D341Med (cell line): Measurements from ENCODE around the gene ZNF385B.

ENCODE experiments used
- DNase-seq: peaks from one replicate; pipeline ENCODE4 v3.0.0; 2012; ENCODE audit warnings: low spot score

Gene ZNF385B

DNA sequence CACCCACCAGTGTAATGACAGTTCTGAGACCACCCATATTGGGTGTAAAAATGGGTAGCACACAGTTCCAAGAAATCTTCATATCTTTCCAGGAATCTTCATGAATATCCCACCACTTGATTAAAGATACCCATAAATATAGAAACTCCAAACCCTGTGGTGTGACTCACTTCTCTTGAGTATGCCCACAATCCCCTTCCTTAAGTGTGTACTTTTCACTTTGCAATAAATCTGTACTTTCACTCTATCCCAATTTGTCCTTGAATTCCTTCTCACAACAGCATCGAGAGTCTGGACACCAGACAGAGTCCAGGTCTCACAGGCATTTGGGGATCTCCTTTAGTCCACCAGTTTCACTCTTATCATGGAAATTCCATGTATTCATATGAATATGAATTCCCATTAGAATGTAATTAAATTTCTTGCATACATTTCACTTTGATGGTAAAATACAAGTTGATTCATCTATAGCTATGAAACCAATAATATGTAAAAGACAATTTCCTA is 309.8 kb downstream of the ZNF385B start:
- no peak for DNase-seq

DNA sequence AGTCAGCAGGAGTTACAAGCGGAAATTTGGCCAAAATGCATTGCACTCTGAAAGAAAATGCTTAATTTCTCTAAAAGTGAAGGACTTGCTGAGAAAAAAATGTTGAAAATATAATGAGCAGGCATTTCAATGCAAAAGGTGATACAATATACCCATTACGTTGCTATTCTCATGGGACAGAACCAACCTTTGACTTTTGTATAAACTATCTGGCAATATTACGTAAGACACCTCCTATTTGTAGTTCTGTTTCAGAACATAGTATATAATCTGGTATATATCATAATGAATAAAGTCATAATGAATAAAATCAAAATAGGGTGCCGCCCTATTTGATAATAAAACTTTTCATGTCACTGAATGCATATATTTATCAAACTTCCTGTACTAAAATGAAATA is 310.6 kb downstream of the ZNF385B start:
- no peak for DNase-seq

DNA sequence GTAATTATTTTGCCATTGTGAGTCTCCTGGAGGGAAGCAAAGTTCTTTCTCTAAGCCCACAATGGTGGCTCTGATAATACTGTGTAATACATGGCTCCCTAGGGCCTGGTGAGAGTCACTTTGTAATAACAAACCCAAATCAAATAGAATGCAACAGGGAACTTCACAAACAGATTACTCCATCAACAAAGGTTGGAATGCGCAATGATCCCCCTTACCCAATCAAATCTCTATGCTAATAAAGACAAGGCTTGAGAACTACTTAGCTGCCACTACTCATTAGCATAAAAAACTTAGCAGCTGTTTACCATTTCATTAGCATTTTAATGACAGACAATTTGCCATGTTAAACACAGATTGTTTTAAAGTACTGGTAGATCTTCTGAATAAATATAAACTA is 311.2 kb downstream of the ZNF385B start:
- no peak for DNase-seq

DNA sequence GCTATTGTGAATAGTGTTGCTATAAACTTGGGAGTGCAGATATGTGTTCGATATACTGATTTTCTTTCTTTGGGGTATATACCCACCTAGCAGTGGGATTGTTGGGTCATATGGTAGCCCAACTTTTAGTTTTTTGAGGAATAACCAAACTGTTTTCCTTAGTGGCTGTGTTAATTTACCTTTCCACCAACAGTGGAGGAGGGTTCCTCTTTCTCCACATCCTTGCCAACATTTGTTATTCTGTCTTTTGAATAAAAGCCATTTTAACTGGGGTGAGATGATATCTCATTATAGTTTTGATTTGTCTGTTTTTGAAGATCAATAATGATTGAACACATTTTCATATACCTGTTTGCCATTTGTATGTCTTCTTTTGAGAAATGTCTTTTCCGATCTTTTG is 314.8 kb downstream of the ZNF385B start:
- no peak for DNase-seq

DNA sequence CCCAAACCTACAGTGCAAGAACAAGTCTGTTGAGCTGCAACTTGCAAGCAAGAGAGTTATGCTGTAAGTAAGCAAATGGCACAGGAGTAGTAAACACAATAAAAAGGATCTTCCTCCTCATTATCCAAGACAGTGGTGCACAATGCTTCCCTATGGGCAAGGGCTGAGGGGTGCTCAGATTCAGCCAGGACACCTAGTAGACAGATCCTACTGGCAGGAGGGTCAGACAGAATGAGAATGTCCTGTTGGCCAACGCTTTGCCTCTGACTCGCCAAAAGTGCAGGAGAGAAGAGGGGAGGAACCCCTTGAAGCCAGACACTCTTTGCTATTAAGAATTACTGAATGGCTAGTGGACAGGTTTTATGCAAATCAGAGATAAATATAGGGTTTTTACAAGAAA is 316.4 kb downstream of the ZNF385B start:
- DNase-seq, result no peak

DNA sequence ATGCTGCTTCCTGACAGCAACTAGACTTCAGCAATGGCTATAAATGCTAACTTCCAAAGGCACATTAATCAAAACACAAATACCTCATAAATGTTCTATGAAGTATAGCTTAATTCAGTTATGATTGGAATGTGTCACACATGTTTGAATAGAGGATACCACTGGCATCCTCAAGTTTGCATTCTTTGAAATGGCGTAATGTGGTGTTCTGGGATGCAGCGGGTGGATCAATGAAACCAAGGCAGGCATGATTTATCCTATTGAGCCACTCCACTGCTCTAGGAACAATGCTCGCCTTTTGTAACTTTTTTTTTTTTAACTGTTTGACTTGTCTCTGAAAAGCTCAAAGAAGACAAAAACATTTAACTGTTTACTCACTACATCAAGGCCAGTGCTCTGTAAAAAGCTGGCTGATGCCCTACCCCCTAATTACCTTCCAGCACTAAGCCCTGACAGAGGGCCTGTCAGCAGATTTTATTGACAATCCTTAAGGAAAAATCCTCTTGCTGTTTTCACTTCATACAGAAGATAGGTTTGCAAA is 318.0 kb downstream of the ZNF385B start:
- no peak for DNase-seq

DNA sequence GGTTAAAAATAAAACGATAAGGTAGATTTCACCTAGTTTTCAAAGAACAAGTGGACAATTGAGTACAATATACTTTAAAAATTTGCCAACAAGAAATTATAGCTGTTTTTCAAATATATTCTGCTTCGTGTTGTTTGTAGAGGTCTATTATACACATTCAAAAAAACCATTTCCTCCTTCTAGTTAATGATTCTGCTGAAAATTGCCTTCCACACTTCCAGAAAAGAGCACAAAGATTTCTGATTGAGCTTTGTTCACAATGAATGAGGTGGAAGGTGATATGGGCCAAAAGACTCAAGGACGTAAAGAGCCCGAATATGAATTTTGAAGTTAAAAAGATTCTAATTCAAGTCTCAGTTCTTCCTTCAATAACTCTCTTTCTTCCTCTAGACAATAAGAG is 319.8 kb downstream of the ZNF385B start:
- no peak for DNase-seq

DNA sequence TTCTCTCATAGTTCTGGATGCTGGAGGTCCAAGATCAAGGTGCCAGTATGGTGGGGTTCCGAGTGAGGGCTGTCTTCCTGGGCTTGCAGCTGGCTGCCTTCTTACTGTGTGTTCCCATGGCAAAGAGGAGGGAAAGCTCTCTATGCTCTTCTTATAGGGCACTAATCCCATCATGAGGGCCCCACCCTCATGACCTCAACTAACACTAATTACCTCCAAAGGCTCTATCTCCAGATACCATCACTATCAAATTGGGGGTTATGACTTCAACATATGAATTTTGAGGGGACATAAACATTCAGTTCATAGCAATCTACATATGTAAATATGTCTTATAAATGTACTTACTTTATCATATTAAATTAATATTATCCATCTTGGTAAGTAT is 322.3 kb downstream of the ZNF385B start:
- no peak for DNase-seq

DNA sequence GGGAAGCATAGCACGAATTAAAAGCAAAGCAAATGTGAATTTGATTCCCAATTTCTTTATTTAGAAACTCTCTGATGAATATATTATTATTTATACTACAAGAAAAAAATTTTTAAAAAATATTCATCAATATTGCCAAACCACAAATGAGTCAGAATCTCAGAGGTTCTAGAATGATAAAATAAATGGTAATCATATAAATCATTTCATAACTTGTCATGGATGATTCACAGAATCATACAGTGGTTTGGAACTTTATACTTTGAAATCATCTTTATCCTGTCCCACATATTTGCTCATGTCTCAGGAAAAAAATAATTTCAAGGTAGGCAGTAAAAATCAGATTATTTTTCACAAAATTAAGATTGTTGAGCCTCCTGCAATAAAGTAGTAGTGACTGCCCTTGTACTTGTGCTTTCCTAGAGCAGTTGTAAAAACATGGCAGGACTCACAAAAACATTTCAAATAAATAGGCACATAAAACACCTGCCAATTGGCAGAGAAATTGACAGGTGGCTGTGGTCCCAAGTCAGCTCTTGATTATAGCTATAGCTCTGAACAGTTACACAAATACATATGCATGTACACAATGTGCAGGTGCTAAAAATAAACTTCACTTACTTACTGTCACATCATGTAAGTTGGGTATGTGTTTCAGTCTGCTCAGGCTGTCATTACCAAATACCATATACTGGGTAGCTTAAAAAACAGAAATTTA is 322.8 kb downstream of the ZNF385B start:
- no peak for DNase-seq

DNA sequence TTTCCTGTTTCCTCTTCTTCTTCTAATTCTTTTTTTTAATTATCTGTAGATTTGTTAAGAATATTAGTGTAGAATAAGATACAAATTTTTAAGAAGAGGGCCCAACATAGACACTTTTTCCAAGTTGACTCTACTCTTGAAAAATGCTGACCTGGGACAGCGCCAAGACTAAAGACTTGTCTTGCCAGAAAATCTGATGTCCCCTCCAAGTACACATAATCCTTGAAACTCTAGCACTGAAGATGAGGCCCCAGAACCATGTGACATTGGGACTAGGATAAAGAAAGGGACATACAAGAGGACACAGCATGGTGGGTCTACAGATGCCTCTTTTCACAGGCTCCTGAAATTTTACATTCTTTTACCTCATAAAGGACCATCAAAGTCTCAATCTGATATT is 325.2 kb downstream of the ZNF385B start:
- DNase-seq, result no peak

DNA sequence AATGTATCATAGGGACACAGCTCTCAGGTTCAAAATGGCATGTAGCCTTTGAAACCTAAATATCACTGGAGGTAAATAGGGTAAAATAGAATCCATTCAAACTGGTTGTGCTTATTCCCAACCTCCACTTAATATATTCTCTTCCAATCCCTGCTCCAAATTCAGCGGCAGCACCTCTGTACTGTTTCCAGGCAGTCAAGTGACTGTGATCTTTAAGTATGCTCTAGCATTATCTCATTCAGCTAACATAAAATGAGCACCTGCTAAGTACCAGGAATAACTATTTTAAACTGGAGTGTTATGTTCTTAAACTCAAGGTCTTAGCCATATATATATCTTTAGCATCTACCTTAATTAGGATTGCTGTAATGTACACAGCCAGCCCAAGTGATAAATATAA is 327.5 kb downstream of the ZNF385B start:
- DNase-seq, result no peak

DNA sequence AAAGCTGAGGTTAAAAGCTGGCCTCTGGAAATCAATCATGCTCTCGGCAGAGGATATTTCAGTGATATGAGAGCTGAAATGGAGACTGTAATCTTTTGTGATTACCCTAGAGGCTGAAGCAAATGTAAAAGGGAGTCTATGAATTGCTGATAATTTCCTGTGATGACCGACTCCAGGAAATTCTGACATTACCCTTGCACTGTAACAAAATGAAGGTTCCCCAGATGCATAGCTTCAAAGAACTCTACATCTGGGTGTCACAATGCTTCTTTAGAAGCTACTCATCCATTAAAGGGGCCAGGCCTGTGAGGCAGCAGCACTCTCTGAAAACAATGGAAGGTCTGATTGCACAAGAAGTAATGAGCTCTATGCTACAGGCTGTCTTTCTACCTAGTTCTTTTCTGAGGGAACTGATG is 328.5 kb downstream of the ZNF385B start:
- DNase-seq, result no peak

DNA sequence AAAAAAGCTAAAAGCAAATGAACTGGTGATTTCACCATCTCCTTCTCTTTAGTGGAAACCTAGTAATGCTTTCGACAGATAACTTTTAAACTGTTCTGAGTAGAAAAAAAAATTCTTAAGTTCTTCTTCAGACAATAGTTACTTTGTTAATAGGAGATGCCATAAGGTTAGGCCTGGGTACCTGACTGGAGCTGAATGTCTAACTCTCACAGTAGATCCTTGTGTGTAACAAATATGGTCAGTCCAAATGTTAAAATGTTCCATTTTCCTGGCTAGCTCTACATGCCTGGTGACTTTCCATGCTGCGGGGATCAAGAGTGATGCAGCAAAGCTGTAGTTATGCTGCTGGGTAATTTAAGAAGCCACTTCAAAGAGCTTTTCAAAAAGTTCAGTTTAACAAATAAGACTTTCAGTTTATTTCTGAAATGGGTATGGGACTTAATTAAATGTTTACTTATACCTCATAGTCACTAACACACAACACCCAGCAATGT is 332.8 kb downstream of the ZNF385B start:
- DNase-seq, result no peak

DNA sequence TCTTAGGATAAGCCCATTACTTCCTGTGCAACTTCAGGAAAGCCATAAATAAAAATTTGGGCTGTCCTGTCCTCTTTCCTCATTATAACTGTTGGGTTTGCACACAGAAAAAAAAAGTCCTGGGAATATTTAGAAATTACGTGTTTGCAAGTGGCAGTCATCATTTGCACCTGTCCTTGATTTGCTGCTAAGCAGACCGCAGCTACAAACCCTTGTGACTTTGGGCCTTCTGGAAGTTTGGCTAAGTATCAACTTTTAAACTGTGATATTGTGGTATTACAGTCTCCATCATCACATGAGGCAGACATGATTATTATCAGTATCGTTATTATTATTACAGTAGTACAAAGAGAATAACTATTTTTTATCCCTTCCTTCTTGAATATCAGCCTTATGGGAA is 336.1 kb downstream of the ZNF385B start:
- DNase-seq, result no peak

DNA sequence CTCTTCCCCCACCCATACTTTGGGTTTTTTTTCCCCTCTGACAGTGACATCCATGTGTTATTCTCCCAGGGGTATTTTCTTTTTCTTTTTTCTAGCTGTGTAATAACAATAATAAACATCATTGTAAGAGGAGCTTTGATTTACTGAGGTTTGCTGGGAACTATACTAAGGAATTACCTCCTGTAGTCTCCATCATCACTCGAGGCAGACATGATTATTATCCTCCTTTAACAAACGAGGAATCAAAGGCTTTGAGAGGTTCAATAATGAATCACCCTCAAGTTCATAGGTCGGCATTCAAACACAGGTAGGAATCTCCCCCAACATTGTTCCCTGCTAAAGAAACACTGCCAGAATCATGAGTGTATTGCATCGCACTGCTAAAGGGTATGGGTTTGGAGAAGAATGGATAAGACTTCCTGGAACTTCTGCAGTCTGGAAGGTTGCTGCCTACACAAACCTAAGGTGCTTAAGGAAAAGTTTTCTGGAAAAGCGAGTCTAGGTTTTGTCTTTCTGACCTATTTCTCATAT is 336.5 kb downstream of the ZNF385B start:
- no peak for DNase-seq

DNA sequence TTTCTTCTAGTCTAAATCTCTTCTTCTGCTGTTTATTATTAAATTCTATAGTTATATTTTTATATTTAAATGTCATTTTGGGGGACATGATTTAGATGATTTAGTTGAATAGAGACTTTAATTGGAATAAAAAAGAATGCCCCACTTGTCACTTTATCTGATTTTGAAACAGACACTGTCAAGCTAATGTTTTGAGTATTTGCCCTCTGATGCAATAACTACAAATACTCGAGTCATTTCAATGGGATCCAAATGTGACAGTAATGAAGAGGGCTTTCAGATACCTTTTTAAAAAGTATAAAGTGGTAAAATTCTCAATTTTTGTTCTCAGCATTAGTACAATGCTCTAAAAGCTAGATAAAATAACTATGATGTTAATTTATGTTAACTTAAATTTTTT is 339.5 kb downstream of the ZNF385B start:
- DNase-seq, result no peak

DNA sequence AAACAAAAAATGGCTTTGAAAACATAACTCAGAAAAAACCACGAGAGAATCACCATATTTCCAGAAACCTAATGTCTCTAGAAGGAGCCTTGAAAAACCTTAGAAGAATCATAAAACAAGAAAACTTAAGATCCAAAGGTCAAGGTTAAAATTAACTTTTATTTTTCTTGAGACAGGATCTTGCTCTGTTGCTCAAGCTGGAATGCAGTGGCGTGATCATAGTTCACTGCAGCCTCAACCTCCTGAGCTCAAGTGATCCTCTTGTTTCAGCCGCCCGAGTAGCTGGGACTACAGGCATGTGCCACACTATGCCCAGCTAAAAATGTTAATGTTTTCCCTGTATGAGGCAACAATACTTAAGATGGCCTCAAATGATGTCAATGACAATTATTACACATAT is 342.6 kb downstream of the ZNF385B start:
- DNase-seq, result no peak

DNA sequence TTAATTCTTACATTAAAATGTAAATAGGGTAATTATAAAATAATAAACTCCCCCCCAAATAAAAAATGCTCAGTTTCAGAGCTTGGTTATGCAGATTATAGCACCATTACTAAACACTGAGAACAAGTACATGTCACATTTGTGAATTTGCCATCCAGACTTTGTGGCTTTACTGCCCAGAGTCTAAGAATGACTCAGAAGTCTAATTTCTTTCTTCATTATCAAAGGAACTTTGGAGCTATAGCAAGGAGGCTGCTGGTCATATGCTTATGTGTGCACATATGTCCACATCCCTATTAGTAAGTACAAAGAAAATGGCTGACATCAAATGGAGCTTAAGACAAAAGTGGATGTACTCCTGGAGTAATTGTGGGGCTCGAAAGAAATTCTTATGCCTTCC is 348.2 kb downstream of the ZNF385B start:
- no peak for DNase-seq

DNA sequence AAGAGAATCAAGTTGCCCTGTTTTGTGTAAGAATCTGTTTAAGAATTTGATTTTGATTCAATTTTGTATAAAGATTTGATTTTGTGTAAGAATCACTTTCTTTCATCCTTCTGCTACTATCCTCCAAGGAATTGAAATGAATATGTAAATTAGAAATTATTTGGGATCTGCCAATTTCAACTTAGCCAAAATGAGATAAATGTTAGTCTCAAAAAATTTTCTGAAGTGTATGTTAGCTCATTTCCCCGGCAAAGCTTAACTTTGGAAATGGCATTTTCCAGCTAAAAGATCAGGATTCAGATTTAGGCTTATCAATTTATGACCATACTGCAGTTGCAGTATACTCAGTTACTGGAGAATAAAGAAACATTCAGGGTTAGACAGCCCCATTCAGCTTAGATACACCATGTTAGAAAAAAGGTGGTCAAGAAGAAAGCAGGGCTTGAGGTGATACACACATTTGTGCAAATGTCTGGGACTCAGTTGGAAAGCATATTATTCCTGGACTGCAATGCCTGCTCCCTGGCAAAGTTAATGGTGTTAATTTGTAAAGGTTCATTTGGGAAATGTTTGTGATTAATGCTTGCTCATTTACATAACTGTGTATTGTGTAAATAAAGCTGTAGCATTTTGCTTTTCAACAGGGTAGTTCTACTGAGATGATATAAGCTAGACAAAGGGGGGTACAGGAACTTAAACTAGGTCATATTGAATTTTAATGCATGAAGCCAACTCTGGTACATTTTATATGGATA is 349.0 kb downstream of the ZNF385B start:
- no peak for DNase-seq

DNA sequence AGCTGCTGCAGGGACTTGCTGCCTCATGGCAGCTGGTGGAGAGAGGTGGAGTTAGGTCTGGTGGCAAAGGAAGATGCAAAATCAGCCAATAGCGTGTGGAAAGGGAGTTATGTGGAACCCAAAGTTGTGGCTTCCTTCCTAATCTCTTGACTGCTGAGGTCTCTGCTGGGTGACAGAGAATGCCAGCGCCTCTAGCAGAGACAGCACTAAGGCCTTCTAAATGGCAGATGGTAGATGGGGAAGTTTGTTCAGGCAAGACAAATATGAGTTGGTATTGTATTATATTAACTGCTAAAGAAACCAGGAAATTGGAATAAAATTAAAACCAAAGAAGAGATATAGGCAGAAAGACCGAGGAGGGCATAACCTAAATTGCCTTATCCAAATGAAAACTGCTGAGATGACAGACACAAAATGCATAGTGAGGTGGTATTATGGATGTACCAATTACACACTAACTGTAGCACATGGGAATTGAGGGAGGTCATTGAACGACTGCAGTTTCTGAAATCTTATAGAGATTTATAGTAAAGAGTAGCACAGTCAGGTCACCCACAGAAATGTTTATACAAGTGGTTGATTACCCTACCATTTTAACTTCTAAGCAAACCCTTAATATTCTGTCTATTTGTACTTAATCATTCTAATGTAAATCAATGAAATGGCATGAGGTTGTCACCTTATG is 350.2 kb downstream of the ZNF385B start:
- DNase-seq, result no peak

DNA sequence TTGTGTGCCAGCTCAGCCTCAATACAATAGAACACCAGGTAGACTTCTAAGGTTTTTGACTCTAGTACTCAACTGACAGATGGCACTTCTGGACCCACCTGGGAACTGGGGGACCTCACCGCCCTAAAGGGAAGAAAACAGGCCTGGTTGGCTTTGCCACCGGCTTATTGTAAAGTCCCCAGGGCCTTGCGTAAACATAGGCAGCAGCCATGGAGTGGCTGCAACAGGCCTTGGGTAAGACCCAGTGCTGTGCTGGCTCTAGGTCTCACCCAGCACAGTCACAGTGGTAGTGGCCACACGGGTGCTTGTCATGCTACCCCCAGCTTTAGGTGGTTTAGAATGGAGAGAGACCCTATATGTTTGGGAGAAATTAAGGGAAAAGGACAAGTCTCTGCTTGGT is 366.1 kb downstream of the ZNF385B start:
- no peak for DNase-seq

DNA sequence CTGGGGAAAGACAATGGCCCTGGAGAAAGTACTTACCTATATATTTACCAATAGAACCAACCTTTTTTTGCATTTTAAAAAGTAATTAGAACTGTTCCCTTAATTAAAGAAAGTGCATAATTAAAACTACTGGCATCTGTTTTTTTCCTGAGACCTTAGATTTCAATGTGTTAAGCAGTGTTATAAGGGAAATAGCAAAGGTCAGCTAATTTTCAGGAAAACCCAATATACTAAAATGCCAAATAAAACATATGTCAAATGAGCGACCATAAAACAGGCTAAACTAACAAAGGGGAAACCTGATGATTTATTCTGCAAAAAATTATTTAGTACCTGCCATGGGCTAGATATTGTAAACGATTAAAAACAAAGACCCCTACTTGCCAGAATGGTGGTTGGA is 372.8 kb downstream of the ZNF385B start:
- no peak for DNase-seq
